Stomach (tissue), 4 donors: ENCODE data around the gene EPG5.

ENCODE experiments used
- EP300 ChIP-seq: sonication (generic); formaldehyde crosslinking; IDR thresholded peaks from one replicate; pipeline ENCODE4 v1.6.1; 2017; ENCODE audit warnings: antibody characterized with exemption
- POLR2A ChIP-seq, 4 donors: fragments of 450-650 bp; IDR thresholded peaks; one replicate each; pipeline ENCODE4 v1.6.1; 2016; ENCODE audit warnings: antibody characterized with exemption in 4 of 4, control low read depth in 2 of 4, mild to moderate bottlenecking in 1 of 4, moderate library complexity in 1 of 4
- POLR2AphosphoS5 ChIP-seq, 3 donors: sonication (generic); formaldehyde crosslinking; IDR thresholded peaks; one replicate each; pipeline ENCODE4 v1.6.1; 2016; ENCODE audit warnings: antibody characterized with exemption in 3 of 3
- TF ChIP-seq, protein P1 (sequence below), 7 experiments: fragments of 450-650 bp in 4 of 7; fragments of 200-600 bp in 3 of 7; sonication (generic) in 3 of 7; IDR thresholded peaks; one replicate each; pipeline ENCODE4 v1.5.1; 2016 to 2019; ENCODE audit warnings: antibody characterized with exemption in 7 of 7, control low read depth in 2 of 7, mild to moderate bottlenecking in 1 of 7

DNA sequence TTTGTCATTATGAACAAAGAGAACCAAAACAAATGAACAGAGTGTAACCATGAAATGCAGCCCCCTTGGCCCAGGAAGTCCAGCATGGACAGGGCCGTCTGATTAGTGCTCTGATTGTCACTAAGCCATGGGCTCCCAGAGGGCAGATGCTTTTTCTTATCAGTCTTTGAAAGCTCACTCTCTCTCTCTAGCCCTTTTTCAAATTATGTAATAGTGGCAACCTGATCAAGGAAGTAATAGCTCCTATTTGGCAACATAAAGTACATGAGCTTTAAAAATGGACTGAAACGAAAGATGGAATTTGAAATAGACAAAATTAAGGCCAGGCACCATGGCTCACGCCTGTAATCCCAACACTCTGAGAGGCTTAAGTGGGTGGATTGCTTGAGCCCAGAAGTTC is 32.4 kb upstream of the EPG5 start:
- TF ChIP-seq, protein P1, sequence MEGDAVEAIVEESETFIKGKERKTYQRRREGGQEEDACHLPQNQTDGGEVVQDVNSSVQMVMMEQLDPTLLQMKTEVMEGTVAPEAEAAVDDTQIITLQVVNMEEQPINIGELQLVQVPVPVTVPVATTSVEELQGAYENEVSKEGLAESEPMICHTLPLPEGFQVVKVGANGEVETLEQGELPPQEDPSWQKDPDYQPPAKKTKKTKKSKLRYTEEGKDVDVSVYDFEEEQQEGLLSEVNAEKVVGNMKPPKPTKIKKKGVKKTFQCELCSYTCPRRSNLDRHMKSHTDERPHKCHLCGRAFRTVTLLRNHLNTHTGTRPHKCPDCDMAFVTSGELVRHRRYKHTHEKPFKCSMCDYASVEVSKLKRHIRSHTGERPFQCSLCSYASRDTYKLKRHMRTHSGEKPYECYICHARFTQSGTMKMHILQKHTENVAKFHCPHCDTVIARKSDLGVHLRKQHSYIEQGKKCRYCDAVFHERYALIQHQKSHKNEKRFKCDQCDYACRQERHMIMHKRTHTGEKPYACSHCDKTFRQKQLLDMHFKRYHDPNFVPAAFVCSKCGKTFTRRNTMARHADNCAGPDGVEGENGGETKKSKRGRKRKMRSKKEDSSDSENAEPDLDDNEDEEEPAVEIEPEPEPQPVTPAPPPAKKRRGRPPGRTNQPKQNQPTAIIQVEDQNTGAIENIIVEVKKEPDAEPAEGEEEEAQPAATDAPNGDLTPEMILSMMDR (IDR thresholded peaks at IDR 0.05), result no peak
- TF ChIP-seq EP300 (no peak), POLR2AphosphoS5 (IDR thresholded peaks at IDR 0.05) (no peak), POLR2A (IDR thresholded peaks at IDR 0.05) (no peak)
